Measurements from ENCODE around the gene SHKBP1. TPM values are rescaled to one million over a fixed set of nuclear protein-coding genes. Genes with fewer than 3 reads are reported as not detected.
A peak's percentile ranks its signal among the peaks of the same experiment; 100 is the strongest.

Gene SHKBP1
- total and polyA plus RNA-seq, 4 donors: 10.1 to 22.9 (median 15.4) TPM

- Histone ChIP-seq H3K9ac (ENCODE audit: low read depth in 1 of 2, low read length in 2 of 2) (no peak overlapping the region), H3K9me3 (ENCODE audit: control insufficient read depth in 4 of 4, low read length in 3 of 4) (no peaks in the 10 kb centered on the region), H3K4me1 (ENCODE audit: control insufficient read depth in 4 of 4, insufficient read depth in 4 of 4, low read length in 3 of 4) (peaks cover 14 to 50% (median 26%) of the 10 kb centered on the region in 4 donors), H3K27me3 (ENCODE audit: control insufficient read depth in 4 of 4, insufficient read depth in 4 of 4, low read length in 3 of 4) (peaks cover 0 to 3% (median 2%) of the 10 kb centered on the region in 4 donors), H3K4me3 (ENCODE audit: low read depth in 1 of 3, low read length in 3 of 3) (peak overlapping the region in 1 of 3 donors; percentile 3), H3K36me3 (ENCODE audit: control insufficient read depth in 4 of 4, insufficient read depth in 3 of 4, low read depth in 1 of 4, low read length in 3 of 4) (no peaks in the 10 kb centered on the region), H3K27ac (ENCODE audit: low read depth in 1 of 2, low read length in 2 of 2) (peak overlapping the region; percentile 53 to 71)
- no peak for TF ChIP-seq ATF3 (IDR thresholded peaks at IDR 0.05)
- no peak for TF ChIP-seq TAF1 (conservative IDR thresholded peaks at IDR 0.05)
- TF ChIP-seq SP1 (IDR thresholded peaks at IDR 0.05): peak; percentile 5
- no peak for TF ChIP-seq YY1 (IDR thresholded peaks at IDR 0.05)
- TF ChIP-seq FOXA1 (IDR thresholded peaks at IDR 0.05): no peak
- TF ChIP-seq NR2F2 (IDR thresholded peaks at IDR 0.05): no peak
- no peak for TF ChIP-seq FOXA2 (IDR thresholded peaks at IDR 0.05)
- 7% methylated on average over 18 of the region's 18 CpGs for WGBS
- no peak for DNase-seq (ENCODE audit: low spot score)
Observed at GRCh38 chr19:40604171-40604646, 27.5 kb downstream of the SHKBP1 start.

- peak overlapping the region; percentile 10 to 47 for H3K27ac ChIP-seq (ENCODE audit: low read depth in 1 of 2, low read length in 2 of 2)
- peak overlapping the region in 1 of 3 donors; percentile 37 for H3K4me3 ChIP-seq (ENCODE audit: low read depth in 1 of 3, low read length in 3 of 3)
- WGBS: 31% methylated on average over 29 of the region's 29 CpGs
- DNase-seq (ENCODE audit: low spot score): no peak
- H3K36me3 ChIP-seq (ENCODE audit: control insufficient read depth in 4 of 4, insufficient read depth in 3 of 4, low read depth in 1 of 4, low read length in 3 of 4): no peaks in the 10 kb centered on the region
- H3K4me1 ChIP-seq (ENCODE audit: control insufficient read depth in 4 of 4, insufficient read depth in 4 of 4, low read length in 3 of 4): peaks cover 18 to 55% (median 30%) of the 10 kb centered on the region in 4 donors
- no peak overlapping the region for H3K9ac ChIP-seq (ENCODE audit: low read depth in 1 of 2, low read length in 2 of 2)
- H3K27me3 ChIP-seq (ENCODE audit: control insufficient read depth in 4 of 4, insufficient read depth in 4 of 4, low read length in 3 of 4): peaks cover 0 to 3% (median 2%) of the 10 kb centered on the region in 4 donors
- TF ChIP-seq SP1 (IDR thresholded peaks at IDR 0.05): no peak
- no peak for TF ChIP-seq ATF3 (IDR thresholded peaks at IDR 0.05)
- TF ChIP-seq FOXA2 (IDR thresholded peaks at IDR 0.05): no peak
- TF ChIP-seq EGR1 (IDR thresholded peaks at IDR 0.05; ENCODE audit: low read depth in 2 of 2): no peak
- no peak for TF ChIP-seq YY1 (IDR thresholded peaks at IDR 0.05)
- TF ChIP-seq JUND (IDR thresholded peaks at IDR 0.05): no peak
- TF ChIP-seq GABPA (IDR thresholded peaks at IDR 0.05 in 1 of 2, conservative IDR thresholded peaks at IDR 0.05 in 1 of 2): no peak
- TF ChIP-seq TAF1 (conservative IDR thresholded peaks at IDR 0.05): no peak
- TF ChIP-seq CTCF (IDR thresholded peaks at IDR 0.05; ENCODE audit: low read depth, low read length, missing input control): no peak
- no peak for TF ChIP-seq NR2F2 (IDR thresholded peaks at IDR 0.05)
- TF ChIP-seq REST (IDR thresholded peaks at IDR 0.05): no peak
- TF ChIP-seq RXRA (IDR thresholded peaks at IDR 0.05): no peak
- no peak for TF ChIP-seq HNF4G (IDR thresholded peaks at IDR 0.05)
- no peak for TF ChIP-seq HNF4A (conservative IDR thresholded peaks at IDR 0.05)
- TF ChIP-seq MAX (IDR thresholded peaks at IDR 0.05): no peak
- TF ChIP-seq ZBTB33 (IDR thresholded peaks at IDR 0.05): no peak
- no peak for TF ChIP-seq FOXA1 (IDR thresholded peaks at IDR 0.05)
- TF ChIP-seq RAD21 (IDR thresholded peaks at IDR 0.05): no peak
- H3K9me3 ChIP-seq (ENCODE audit: control insufficient read depth in 4 of 4, low read length in 3 of 4): no peaks in the 10 kb centered on the region
Observed at GRCh38 chr19:40604647-40605215, 28.1 kb downstream of the SHKBP1 start.
